ENCODE results near the gene PPARG. TPM values are rescaled to one million over a fixed set of nuclear protein-coding genes. Genes with fewer than 3 reads are reported as not detected.

Gene PPARG
- total and polyA plus RNA-seq, 9 donors = 2.0 to 7.5 (median 3.5) TPM

DNA sequence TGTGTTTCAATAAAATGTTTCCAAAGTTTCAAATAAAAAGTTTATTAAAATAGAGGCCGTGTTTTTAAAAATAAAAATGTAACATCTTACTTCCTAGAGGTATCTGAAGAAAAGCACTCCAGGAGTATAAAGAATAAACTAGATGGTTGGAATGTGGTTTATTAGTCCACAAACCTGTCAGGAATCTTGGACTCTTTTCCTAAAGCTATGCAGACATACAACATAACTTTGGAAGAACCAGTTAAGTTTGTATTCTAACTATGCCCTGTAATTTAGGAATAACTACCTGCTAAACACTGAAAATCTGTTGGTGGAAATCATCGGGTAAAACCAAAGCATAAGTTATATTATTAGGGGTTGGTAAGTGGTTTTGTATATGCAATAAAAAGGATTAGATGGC, 51.6 kb downstream of the PPARG start:
- no CpG with 5 or more reads among the region's 2 CpGs for WGBS (ENCODE audit: insufficient coverage)
- Histone ChIP-seq H3K27ac (ENCODE audit: low read length) (no peak overlapping the region), H3K27me3 (ENCODE audit: control insufficient read depth, insufficient read depth, low read length) (no peaks in the 10 kb centered on the region), H3K4me1 (ENCODE audit: control insufficient read depth, insufficient read depth, low read length) (no peaks in the 10 kb centered on the region), H3K9me3 (replicated peaks; ENCODE audit: control insufficient read depth, low read depth, low read length) (no peaks in the 10 kb centered on the region), H3K36me3 (ENCODE audit: control insufficient read depth, insufficient read depth, low read length) (no peaks in the 10 kb centered on the region), H3K4me3 (ENCODE audit: low read length) (no peak overlapping the region)
- no peak for DNase-seq

DNA sequence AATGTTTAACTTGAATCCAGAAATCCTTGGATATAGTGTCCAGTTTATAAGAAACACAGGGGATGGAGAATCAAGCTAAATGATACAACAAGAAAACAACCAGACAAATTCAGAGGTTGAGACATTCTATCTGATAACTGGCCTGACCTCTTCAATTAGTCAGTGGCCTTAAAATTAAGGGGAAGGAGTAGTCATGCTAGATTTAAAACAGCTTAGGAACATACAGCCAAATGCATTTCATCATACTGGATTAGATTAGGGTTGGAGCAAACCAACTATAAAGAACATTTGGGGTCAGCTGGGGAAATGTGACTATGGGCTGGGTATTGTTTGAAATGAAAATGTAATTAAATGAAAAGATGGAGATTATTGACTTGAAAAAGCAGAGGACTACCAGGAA, 53.3 kb downstream of the PPARG start:
- no peaks in the 10 kb centered on the region for H3K36me3 ChIP-seq (ENCODE audit: control insufficient read depth, insufficient read depth, low read length)
- no peaks in the 10 kb centered on the region for H3K27me3 ChIP-seq (ENCODE audit: control insufficient read depth, insufficient read depth, low read length)
- H3K27ac ChIP-seq (ENCODE audit: low read length) = no peak overlapping the region
- no peaks in the 10 kb centered on the region for H3K9me3 ChIP-seq (replicated peaks; ENCODE audit: control insufficient read depth, low read depth, low read length)
- no peaks in the 10 kb centered on the region for H3K4me1 ChIP-seq (ENCODE audit: control insufficient read depth, insufficient read depth, low read length)
- no peak overlapping the region for H3K4me3 ChIP-seq (ENCODE audit: low read length)
- no peak for DNase-seq

DNA sequence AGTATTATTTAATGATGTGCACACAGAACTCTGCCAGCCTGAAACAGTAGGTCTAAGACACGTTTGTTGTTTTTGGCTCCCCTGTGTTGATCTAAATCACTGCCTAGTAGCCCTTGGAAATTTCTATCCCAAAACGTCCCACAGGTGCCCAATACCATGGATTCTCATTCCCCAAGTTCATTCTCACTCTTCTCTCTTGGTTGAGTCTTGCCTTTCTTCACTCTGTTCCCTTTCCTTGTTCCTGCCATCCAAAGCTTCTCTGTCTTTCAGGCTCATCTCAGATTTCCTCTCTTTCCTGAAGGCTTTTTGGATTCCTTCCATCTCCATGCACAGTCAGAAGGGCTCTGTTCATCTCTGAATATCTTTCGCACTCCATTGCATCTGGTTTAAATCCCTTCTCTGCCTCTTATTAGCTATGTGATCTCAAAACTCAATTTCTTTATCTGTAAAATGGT, 54.2 kb downstream of the PPARG start:
- no peaks in the 10 kb centered on the region for H3K36me3 ChIP-seq (ENCODE audit: control insufficient read depth, insufficient read depth, low read length)
- no peak for DNase-seq
- no peaks in the 10 kb centered on the region for H3K4me1 ChIP-seq (ENCODE audit: control insufficient read depth, insufficient read depth, low read length)
- WGBS (ENCODE audit: insufficient coverage) = 52% methylated on average over 2 of the region's 3 CpGs
- no peak overlapping the region for H3K27ac ChIP-seq (ENCODE audit: low read length)
- no peaks in the 10 kb centered on the region for H3K9me3 ChIP-seq (replicated peaks; ENCODE audit: control insufficient read depth, low read depth, low read length)
- H3K4me3 ChIP-seq (ENCODE audit: low read length) = no peak overlapping the region
- no peaks in the 10 kb centered on the region for H3K27me3 ChIP-seq (ENCODE audit: control insufficient read depth, insufficient read depth, low read length)

DNA sequence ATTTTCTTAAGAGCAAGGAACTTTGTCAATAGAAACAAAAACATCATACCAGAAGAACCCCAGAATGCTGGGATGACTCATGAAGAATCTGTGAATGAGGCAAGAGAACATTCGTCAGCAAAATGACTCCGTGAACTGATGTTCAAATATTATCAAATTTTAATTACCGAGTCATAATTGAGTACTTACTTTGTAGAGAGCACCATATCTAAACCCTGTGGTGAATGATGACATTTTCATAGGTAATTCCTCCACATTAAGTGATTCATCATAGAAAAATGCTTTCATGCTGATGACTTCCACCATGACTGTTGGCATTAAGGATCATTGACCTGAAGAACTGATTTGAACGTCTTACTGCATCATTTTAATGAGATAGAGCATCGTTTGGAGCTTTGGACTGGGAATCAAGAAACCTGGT, 56.3 kb downstream of the PPARG start:
- no peak for DNase-seq
- Histone ChIP-seq H3K4me1 (ENCODE audit: control insufficient read depth, insufficient read depth, low read length) (no peaks in the 10 kb centered on the region), H3K27ac (ENCODE audit: low read length) (no peak overlapping the region), H3K36me3 (ENCODE audit: control insufficient read depth, insufficient read depth, low read length) (no peaks in the 10 kb centered on the region), H3K9me3 (replicated peaks; ENCODE audit: control insufficient read depth, low read depth, low read length) (no peaks in the 10 kb centered on the region), H3K4me3 (ENCODE audit: low read length) (no peak overlapping the region), H3K27me3 (ENCODE audit: control insufficient read depth, insufficient read depth, low read length) (no peaks in the 10 kb centered on the region)
- 67% methylated on average over 1 of the region's 5 CpGs for WGBS (ENCODE audit: insufficient coverage)

DNA sequence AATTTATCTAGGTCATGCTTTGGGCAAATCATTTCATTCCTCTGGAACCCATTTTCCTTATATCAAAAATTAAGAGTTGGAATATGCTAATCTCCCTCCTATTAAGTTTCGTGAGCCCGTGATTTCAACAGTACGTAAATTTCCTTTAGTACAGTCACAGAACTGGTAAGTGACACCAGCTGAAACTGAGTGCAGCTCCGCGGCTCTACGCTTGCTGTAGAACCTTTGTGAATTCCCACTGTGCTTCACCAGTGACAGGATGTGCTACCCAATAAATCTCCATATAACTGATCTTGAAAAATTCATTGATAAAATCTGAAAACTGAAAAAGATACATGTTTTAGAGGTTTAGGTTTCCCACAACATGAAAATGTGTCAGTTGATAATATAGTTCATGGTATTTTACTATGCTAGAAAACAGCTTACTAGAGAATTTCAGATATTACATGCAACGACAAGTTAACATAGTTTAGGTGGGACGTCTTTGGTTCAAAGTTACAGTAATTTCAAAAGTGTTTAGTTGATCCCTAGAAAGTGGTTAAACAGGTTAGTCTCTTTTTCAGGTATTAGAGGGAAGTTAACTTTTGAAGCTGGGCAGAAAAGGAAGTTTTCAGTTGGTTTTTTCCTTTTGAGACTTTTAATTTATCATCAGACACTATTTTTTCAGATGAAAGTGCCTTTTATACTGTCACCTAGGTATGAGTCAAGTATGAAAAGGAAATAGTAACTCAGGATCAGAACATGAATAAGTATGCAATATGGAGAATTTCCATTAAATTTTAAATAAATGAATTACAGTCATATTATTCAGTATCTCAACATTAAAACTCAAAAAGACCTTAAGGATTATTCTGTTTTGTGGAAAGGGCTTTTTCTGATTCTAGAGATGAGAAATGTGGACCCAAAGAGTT, 57.0 kb downstream of the PPARG start:
- Histone ChIP-seq H3K9me3 (replicated peaks; ENCODE audit: control insufficient read depth, low read depth, low read length) (no peaks in the 10 kb centered on the region), H3K27me3 (ENCODE audit: control insufficient read depth, insufficient read depth, low read length) (no peaks in the 10 kb centered on the region), H3K36me3 (ENCODE audit: control insufficient read depth, insufficient read depth, low read length) (no peaks in the 10 kb centered on the region), H3K27ac (ENCODE audit: low read length) (no peak overlapping the region), H3K4me3 (ENCODE audit: low read length) (no peak overlapping the region), H3K4me1 (ENCODE audit: control insufficient read depth, insufficient read depth, low read length) (no peaks in the 10 kb centered on the region)
- DNase-seq = no peak
- 42% methylated on average over 6 of the region's 8 CpGs for WGBS (ENCODE audit: insufficient coverage)

DNA sequence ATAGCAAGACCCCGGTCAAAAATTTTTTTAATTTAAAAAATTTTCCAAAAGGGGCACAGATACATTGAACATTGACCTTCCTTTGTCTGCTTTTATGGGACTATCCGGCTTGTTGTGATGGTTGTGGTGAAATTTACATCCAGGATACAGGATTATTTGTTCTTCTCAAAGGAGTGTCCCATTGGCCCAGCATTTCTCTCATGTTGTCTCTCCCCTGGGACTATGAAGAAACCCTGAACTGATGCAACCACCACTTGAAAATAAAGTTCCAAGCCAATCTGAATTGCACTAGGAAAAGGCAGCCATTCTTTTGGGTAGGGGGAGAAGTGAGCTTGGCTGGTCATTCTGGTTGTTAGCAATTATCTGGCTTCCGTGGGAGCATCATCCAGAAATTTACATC, 58.4 kb downstream of the PPARG start:
- no peaks in the 10 kb centered on the region for H3K9me3 ChIP-seq (replicated peaks; ENCODE audit: control insufficient read depth, low read depth, low read length)
- H3K4me1 ChIP-seq (ENCODE audit: control insufficient read depth, insufficient read depth, low read length) = no peaks in the 10 kb centered on the region
- no peak overlapping the region for H3K27ac ChIP-seq (ENCODE audit: low read length)
- no peaks in the 10 kb centered on the region for H3K36me3 ChIP-seq (ENCODE audit: control insufficient read depth, insufficient read depth, low read length)
- no CpG with 5 or more reads among the region's 3 CpGs for WGBS (ENCODE audit: insufficient coverage)
- no peak overlapping the region for H3K4me3 ChIP-seq (ENCODE audit: low read length)
- DNase-seq = no peak
- H3K27me3 ChIP-seq (ENCODE audit: control insufficient read depth, insufficient read depth, low read length) = no peaks in the 10 kb centered on the region

DNA sequence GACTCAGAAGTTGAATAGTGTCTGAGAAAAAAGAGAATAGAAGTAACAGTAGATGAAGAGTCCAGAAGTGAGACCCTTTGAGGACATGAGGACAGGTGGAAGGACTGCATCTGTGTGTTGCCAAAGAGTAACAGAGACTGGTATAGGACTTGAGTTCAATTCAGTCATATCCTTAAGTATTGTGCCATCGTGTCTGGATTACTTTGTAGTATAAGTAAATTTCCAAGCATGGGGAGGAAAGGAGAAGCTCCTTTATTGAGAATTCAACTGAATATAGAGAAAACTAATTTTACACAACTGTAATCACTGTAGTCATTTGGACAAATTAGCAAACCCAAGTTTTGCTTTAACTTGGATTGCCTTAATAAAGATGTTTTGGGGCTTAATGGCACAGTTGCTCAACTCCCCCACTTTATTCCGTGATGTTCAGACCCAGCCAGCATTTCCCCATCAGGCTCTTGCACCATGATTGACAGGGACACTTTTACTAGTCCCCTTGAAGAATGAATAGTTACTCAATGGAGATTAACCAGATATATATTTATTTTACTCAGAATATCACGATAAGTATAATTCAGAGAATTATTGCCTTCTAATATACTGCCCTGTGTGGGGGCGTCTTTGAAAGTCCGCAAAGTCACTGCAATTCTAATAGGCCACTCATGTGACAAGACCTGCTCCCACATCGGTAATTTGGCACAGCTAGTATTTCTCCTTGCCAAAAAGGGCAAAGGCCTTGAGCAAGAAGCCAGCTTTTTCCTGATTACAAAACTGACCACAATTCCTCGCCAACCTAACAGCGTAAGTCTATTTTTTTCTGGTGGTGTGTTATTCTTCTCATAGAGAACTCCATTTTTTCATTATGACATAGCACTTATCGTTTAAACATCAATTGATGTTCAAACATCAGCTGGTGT, 61.3 kb downstream of the PPARG start:
- Histone ChIP-seq H3K4me1 (ENCODE audit: control insufficient read depth, insufficient read depth, low read length) (no peaks in the 10 kb centered on the region), H3K36me3 (ENCODE audit: control insufficient read depth, insufficient read depth, low read length) (no peaks in the 10 kb centered on the region), H3K27me3 (ENCODE audit: control insufficient read depth, insufficient read depth, low read length) (no peaks in the 10 kb centered on the region), H3K9me3 (replicated peaks; ENCODE audit: control insufficient read depth, low read depth, low read length) (no peaks in the 10 kb centered on the region), H3K4me3 (ENCODE audit: low read length) (no peak overlapping the region), H3K27ac (ENCODE audit: low read length) (no peak overlapping the region)
- WGBS (ENCODE audit: insufficient coverage) = no CpG with 5 or more reads among the region's 9 CpGs
- DNase-seq = peak; percentile 16

DNA sequence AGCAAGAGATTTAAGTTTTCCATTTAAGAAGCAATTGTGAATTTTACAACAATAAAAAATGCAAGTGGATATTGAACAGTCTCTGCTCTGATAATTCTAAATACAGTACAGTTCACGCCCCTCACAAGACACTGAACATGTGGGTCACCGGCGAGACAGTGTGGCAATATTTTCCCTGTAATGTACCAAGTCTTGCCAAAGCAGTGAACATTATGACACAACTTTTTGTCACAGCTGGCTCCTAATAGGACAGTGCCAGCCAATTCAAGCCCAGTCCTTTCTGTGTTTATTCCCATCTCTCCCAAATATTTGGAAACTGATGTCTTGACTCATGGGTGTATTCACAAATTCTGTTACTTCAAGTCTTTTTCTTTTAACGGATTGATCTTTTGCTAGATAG, 62.3 kb downstream of the PPARG start:
- Histone ChIP-seq H3K27me3 (ENCODE audit: control insufficient read depth, insufficient read depth, low read length) (no peaks in the 10 kb centered on the region), H3K9me3 (replicated peaks; ENCODE audit: control insufficient read depth, low read depth, low read length) (no peaks in the 10 kb centered on the region), H3K36me3 (ENCODE audit: control insufficient read depth, insufficient read depth, low read length) (no peaks in the 10 kb centered on the region), H3K4me3 (ENCODE audit: low read length) (no peak overlapping the region), H3K4me1 (ENCODE audit: control insufficient read depth, insufficient read depth, low read length) (no peaks in the 10 kb centered on the region), H3K27ac (ENCODE audit: low read length) (no peak overlapping the region)
- 86% methylated on average over 3 of the region's 4 CpGs for WGBS (ENCODE audit: insufficient coverage)
- no peak for DNase-seq

DNA sequence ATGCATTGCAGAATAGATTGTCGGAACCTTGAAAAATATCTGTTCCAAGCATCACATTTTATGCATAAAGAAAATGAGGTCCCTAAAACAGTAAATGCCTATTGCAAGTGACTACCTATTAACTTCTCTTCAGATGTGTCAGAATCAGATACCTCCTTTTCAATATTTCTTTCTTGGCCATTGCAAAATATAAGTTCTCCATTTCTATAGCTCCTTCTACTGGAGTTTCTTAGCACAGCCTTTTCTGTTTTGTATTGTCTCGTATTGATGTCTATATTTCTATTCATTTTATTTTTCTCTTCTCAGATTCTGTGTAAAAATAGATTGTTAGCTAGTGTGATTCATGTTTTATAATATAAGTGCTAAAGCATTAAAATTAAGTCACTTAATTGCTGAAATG, 63.4 kb downstream of the PPARG start:
- DNase-seq = no peak
- no peak overlapping the region for H3K27ac ChIP-seq (ENCODE audit: low read length)
- no peaks in the 10 kb centered on the region for H3K9me3 ChIP-seq (replicated peaks; ENCODE audit: control insufficient read depth, low read depth, low read length)
- no peak overlapping the region for H3K4me3 ChIP-seq (ENCODE audit: low read length)
- WGBS (ENCODE audit: insufficient coverage) = no CpG with 5 or more reads among the region's 2 CpGs
- H3K27me3 ChIP-seq (ENCODE audit: control insufficient read depth, insufficient read depth, low read length) = no peaks in the 10 kb centered on the region
- no peaks in the 10 kb centered on the region for H3K36me3 ChIP-seq (ENCODE audit: control insufficient read depth, insufficient read depth, low read length)
- H3K4me1 ChIP-seq (ENCODE audit: control insufficient read depth, insufficient read depth, low read length) = no peaks in the 10 kb centered on the region

DNA sequence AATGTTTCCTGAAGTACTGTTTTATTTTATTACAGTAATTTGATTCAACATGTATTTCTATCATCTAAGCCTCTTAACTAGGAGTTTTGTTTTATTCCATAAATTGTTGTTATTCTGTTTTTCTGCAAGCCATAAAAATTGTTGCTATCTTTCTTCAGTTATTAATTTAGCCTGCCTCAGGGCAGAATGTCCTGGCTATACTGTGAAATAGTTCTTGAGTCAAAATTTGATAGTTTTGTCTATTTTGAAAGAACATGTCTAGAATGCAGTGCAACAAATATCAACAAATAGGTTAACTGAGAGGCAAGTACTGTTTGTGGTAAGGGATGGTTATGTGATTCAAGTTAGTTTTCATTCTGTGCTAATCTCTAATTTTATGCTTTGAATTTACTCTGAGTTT, 63.9 kb downstream of the PPARG start:
- H3K4me1 ChIP-seq (ENCODE audit: control insufficient read depth, insufficient read depth, low read length) = no peaks in the 10 kb centered on the region
- DNase-seq = no peak
- no peaks in the 10 kb centered on the region for H3K27me3 ChIP-seq (ENCODE audit: control insufficient read depth, insufficient read depth, low read length)
- H3K27ac ChIP-seq (ENCODE audit: low read length) = no peak overlapping the region
- H3K36me3 ChIP-seq (ENCODE audit: control insufficient read depth, insufficient read depth, low read length) = no peaks in the 10 kb centered on the region
- H3K4me3 ChIP-seq (ENCODE audit: low read length) = no peak overlapping the region
- H3K9me3 ChIP-seq (replicated peaks; ENCODE audit: control insufficient read depth, low read depth, low read length) = no peaks in the 10 kb centered on the region
